NCI-H510A (cell line): Measurements from ENCODE around the gene CELSR2.

ENCODE experiments used
- DNase-seq: peaks from one replicate; lab custom pipeline; 2025; lab: John Stamatoyannopoulos, UW

The CELSR2 gene

GRCh38 chr1:109263597-109264378, 14.4 kb downstream of the CELSR2 start:
- DNase-seq, result peak; percentile 81

- no peak for DNase-seq
These were observed 15.0 kb downstream of the CELSR2 start for GRCh38 chr1:109264379-109264755.

- no peak for DNase-seq
These were observed 15.7 kb downstream of the CELSR2 start for GRCh38 chr1:109265016-109265415.

GRCh38 chr1:109265741-109266330, 16.5 kb downstream of the CELSR2 start:
- no peak for DNase-seq

DNA sequence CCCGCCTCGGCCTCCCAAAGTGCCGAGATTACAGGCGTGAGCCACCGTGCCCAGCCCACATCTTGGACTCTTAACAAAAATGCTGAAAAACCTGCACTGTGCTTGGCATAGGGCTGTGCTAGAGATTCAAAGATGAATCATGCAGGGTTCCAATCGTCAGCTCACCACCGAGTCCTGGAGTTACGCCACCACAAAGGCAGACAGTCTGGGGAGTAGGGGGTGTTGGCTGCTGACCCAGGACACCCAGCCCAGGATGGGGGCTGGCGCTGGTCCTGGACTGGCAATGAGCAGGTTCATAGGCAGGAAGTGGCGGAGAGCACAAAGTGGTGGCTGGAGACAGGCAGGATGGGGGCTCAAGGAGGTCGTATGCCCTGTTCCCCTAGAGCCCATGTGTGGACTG, 17.6 kb downstream of the CELSR2 start:
- DNase-seq, result no peak

DNA sequence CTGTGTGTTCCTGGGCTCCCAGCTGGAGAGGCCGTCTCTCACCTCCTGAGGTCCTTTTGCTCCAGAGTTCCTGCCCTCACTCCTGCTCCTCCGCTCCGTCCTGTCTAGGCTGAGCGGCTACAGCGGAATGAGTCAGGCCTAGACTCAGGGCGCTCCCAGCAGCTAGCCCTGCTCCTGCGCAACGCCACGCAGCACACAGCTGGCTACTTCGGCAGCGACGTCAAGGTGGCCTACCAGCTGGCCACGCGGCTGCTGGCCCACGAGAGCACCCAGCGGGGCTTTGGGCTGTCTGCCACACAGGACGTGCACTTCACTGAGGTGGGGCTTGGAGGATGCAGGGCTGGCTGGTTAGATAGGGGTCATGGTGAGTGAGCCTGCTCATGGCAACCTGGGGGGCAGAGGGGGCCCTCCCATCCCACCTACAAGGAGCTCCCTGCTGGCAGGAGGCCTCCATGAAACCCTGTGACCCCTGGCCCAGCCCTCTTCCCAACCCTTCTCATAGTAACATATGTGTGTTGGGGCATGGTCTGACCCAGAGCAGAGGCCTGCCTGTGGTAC, 18.5 kb downstream of the CELSR2 start:
- DNase-seq, result no peak

DNA sequence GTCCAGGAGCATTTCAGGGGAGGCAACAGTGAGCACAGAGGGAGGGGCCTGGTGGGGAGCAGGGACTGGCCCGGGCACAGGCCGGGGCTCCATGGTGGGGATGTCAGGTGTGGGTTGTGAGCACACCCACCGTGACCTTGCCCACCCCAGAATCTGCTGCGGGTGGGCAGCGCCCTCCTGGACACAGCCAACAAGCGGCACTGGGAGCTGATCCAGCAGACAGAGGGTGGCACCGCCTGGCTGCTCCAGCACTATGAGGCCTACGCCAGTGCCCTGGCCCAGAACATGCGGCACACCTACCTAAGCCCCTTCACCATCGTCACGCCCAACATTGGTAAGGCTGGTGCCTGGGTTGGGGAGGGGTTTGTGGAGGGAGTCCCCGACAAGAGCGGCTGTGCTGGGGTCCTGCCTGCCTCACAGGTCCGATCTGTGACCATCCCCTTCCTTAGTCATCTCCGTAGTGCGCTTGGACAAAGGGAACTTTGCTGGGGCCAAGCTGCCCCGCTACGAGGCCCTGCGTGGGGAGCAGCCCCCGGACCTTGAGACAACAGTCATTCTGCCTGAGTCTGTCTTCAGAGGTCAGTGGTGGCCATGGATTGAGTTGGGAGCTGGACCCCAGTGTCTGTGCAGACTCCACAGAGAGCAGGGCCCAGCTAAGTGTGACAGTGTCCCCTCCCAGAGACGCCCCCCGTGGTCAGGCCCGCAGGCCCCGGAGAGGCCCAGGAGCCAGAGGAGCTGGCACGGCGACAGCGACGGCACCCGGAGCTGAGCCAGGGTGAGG, 19.3 kb downstream of the CELSR2 start:
- no peak for DNase-seq

- DNase-seq, result no peak
These were observed 20.1 kb downstream of the CELSR2 start for GRCh38 chr1:109269212-109269980.

DNA sequence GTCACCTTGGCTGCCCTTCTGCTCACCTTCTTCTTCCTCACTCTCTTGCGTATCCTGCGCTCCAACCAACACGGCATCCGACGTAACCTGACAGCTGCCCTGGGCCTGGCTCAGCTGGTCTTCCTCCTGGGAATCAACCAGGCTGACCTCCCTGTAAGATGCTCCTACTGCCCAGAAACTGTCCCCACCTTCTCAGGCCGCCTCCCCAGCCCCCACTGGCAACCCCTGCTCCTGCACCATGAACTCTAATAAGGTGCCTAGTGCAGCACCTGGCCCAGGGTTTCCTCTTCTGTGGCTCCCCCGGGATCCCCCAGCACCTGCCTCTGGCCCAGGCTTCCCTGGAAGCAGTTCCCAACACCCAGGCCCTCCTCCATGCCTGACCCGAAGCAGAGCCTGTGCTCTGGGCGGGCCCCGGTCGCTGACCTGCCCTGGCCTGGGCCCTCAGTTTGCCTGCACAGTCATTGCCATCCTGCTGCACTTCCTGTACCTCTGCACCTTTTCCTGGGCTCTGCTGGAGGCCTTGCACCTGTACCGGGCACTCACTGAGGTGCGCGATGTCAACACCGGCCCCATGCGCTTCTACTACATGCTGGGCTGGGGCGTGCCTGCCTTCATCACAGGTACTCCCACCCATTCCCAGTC, 20.8 kb downstream of the CELSR2 start:
- DNase-seq, result no peak

DNA sequence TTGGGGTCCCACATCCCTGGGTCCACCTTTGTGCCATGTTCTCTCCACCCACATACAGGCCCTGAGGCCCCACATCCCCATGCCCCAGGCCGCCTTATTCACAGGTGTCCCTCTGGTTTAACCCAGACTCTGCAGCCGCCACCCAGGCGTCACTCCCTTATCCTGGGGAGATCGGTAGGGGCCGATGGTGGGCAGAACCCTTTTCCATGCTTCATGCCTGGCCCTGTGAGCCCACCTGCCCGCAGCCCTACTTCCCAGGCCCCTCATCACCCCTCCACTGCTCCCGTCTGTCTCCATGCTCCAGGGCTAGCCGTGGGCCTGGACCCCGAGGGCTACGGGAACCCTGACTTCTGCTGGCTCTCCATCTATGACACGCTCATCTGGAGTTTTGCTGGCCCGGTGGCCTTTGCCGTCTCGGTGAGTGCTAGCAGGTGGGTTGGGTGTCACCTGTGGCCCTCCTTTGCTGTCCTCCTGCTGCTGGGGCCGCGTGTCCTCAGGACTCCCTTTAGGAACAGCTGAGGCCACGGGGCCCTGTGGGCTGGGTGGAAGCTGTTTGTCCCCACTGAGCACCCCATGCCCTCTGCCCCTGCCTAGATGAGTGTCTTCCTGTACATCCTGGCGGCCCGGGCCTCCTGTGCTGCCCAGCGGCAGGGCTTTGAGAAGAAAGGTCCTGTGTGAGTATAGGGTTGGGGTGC, 21.4 kb downstream of the CELSR2 start:
- no peak for DNase-seq

GRCh38 chr1:109271458-109271857, 22.1 kb downstream of the CELSR2 start:
- DNase-seq, result no peak

- no peak for DNase-seq
These were observed 22.9 kb downstream of the CELSR2 start for GRCh38 chr1:109272021-109272799.

GRCh38 chr1:109272831-109273547, 23.6 kb downstream of the CELSR2 start:
- no peak for DNase-seq

DNA sequence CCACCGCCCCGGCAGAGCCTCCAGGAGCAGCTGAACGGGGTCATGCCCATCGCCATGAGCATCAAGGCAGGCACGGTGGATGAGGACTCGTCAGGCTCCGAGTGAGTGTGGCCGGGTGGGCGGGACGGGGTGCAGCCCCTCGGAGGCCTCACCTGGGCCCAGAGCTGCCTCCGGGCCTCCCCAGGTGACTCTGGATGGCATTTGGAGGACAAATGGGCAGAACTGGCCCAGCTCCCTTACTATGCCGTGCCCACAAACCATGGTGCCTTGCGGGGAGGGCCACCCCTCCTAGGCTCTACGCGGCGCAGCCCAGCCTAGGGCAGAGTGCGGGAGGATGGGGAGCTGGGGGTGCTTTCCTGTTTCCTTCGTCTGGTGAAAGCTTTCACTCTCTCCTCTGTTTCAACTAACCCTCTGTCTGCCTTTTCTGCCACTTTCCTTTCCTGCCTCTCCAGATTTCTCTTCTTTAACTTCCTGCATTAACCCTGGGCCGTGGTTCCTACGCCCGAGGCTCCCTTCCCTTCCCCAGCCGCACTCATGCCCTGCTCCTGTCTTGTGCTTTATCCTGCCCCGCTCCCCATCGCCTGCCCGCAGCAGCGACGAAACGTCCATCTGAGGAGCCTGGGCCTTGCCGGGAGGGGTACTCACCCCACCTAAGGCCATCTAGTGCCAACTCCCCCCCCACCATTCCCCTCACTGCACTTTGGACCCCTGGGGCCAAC, 24.4 kb downstream of the CELSR2 start:
- DNase-seq, result no peak

DNA sequence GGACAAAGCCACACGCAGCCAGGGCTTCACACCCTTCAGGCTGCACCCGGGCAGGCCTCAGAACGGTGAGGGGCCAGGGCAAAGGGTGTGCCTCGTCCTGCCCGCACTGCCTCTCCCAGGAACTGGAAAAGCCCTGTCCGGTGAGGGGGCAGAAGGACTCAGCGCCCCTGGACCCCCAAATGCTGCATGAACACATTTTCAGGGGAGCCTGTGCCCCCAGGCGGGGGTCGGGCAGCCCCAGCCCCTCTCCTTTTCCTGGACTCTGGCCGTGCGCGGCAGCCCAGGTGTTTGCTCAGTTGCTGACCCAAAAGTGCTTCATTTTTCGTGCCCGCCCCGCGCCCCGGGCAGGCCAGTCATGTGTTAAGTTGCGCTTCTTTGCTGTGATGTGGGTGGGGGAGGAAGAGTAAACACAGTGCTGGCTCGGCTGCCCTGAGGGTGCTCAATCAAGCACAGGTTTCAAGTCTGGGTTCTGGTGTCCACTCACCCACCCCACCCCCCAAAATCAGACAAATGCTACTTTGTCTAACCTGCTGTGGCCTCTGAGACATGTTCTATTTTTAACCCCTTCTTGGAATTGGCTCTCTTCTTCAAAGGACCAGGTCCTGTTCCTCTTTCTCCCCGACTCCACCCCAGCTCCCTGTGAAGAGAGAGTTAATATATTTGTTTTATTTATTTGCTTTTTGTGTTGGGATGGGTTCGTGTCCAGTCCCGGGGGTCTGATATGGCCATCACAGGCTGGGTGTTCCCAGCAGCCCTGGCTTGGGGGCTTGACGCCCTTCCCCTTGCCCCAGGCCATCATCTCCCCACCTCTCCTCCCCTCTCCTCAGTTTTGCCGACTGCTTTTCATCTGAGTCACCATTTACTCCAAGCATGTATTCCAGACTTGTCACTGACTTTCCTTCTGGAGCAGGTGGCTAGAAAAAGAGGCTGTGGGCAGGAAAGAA, 25.5 kb downstream of the CELSR2 start:
- DNase-seq, result peak; percentile 32

GRCh38 chr1:109275706-109276345, 26.5 kb downstream of the CELSR2 start:
- DNase-seq, result no peak
